ENCODE data around the gene POLK.

POLK gene

DNA sequence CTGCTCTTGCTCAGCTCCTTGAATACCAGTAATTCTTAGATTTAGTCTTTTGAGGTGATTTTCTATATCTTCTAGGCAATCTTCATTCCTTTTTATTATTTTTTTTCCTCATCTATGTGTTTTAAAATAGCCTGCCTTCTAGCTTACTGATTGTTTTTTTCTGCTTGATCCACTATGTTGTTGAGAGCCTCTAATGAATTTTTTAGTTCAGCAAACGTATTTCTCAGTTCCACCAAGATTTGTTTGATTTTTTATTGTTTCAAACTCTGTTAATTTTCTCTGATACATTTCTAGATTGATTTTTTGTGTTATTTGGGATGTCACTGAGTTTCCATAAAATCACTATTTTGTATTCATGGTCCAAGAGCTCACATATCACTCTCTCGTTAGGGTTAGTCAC is 9.5 kb downstream of the POLK start:
- no peak overlapping the region for H3K4me3 ChIP-seq (ENCODE audit: low read depth, low read length)
- no peak for TF ChIP-seq CTCF (IDR thresholded peaks at IDR 0.05; ENCODE audit: control insufficient read depth, extremely low read depth, insufficient read depth)
- DNase-seq (ENCODE audit: low read depth): no peak

GRCh38 chr5:75522025-75522424 is 10.3 kb downstream of the POLK start:
- no peak for DNase-seq (ENCODE audit: low read depth)
- no peak overlapping the region for H3K4me3 ChIP-seq (ENCODE audit: low read depth, low read length)
- no peak for TF ChIP-seq CTCF (IDR thresholded peaks at IDR 0.05; ENCODE audit: control insufficient read depth, extremely low read depth, insufficient read depth)

GRCh38 chr5:75522542-75522941 is 10.9 kb downstream of the POLK start:
- no peak for DNase-seq (ENCODE audit: low read depth)
- no peak for TF ChIP-seq CTCF (IDR thresholded peaks at IDR 0.05; ENCODE audit: control insufficient read depth, extremely low read depth, insufficient read depth)
- H3K4me3 ChIP-seq (ENCODE audit: low read depth, low read length): no peak overlapping the region

GRCh38 chr5:75523275-75523674 is 11.6 kb downstream of the POLK start:
- DNase-seq (ENCODE audit: low read depth): no peak
- H3K4me3 ChIP-seq (ENCODE audit: low read depth, low read length): no peak overlapping the region
- no peak for TF ChIP-seq CTCF (IDR thresholded peaks at IDR 0.05; ENCODE audit: control insufficient read depth, extremely low read depth, insufficient read depth)

DNA sequence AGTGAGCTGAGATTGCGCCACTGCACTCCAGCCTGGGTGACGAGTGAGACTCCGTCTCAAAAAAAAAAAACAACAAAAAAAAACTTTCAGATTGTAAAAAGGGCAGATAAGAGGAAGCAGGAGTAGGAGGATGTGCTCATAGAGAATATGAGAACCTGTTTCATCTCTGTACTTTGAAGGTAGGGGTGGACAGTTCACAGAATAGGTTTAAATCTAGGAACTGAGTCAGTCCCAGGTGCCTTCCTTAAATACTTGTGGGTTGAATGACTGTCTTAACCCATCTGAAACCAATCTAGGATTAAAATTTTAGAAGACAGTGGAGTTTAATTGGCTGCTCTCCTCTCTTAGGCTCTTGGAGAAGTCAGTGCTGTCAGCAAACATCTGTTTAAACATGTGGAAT is 12.4 kb downstream of the POLK start:
- TF ChIP-seq CTCF (IDR thresholded peaks at IDR 0.05; ENCODE audit: control insufficient read depth, extremely low read depth, insufficient read depth): no peak
- DNase-seq (ENCODE audit: low read depth): no peak
- no peak overlapping the region for H3K4me3 ChIP-seq (ENCODE audit: low read depth, low read length)

DNA sequence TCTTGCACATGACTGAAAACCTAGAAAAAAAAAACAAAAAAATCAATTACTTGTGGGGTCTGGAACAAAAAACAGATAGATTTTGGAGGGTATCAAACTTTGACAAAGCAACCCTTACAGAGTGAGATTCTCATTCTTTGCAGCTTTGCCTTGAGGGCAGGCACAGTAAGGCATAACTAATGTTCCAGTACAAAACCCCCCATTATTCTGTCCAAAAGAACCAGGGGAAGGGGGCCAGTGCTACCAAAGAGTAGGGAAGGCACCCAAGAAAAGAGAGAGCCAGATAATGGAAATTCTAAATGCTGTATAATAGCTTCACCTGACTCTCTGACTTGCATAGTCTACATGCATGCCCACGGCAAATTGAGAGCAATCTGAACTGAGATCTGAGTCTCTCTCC is 12.9 kb downstream of the POLK start:
- no peak overlapping the region for H3K4me3 ChIP-seq (ENCODE audit: low read depth, low read length)
- no peak for TF ChIP-seq CTCF (IDR thresholded peaks at IDR 0.05; ENCODE audit: control insufficient read depth, extremely low read depth, insufficient read depth)

GRCh38 chr5:75525344-75525743 is 13.7 kb downstream of the POLK start:
- no peak for TF ChIP-seq CTCF (IDR thresholded peaks at IDR 0.05; ENCODE audit: control insufficient read depth, extremely low read depth, insufficient read depth)
- no peak overlapping the region for H3K4me3 ChIP-seq (ENCODE audit: low read depth, low read length)
- no peak for DNase-seq (ENCODE audit: low read depth)

More for the DNA sequence above, 12.9 kb downstream of the POLK start:
- DNase-seq (ENCODE audit: low read depth): no peak

Data from LNCaP clone FGC (cell line).